Colon (tissue), 2 donors: ENCODE data around the gene TMEM43.
A peak's percentile ranks its signal among the peaks of the same experiment; 100 is the strongest.

Experiments used
- FAIRE-seq: peaks from 2 replicates; lab custom pipeline; 2012; peaks lifted over from hg19 to GRCh38; lab: Jason Lieb, UNC
- donor health status: control.
- donor health status: control.

The TMEM43 gene

DNA sequence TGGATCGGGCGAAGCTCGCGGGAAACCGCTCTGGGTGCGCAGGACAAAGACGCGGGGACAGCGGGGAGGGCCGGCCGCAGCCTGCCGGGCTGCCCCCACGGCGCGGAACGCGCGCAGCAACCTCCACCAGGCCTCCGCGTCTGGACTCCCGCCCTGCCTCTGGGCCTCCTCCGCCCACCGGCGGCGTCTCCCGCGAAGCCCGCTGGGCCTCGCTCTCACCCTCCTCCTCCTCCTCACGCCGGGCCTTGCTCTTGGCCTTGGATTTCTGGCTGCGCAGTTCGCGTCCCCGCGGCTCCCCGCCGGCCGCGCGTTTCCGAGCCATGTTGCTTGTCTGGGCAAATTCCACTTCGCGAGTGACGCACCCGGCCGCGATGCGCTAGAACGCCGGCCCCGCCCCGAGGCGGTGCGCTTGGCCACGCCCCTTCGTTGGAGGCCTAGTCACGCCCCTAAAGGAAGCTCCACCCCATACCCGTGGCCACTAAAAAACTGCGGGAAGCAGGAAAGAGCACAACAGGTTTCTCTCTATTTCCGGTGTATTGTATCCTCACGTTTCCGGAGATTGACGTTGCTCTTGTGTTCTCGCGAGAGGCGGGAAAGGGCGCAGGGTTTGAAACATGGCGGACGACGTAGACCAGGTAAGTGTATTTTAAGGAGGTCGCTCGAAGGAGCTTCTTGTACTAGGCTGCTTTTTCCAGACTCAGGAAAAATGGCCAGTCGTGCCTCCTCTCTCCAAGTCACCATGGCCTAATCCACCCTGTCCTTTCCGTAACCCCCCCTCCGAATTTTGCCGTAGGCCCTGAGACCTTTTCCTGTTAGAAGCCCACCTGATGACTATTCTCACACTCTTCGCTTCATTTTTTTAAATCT lies 53.6 kb downstream of the TMEM43 start, which contains the start of the genes LSM3 and XPC:
Gene LSM3 (plus strand): TSS at position 571 of the 867 bp plus-strand sequence. CDS start 44 bp downstream, at position 615.
Gene XPC (minus strand): TSS at position 355 of the 867 bp plus-strand sequence. CDS start 33 bp downstream, at position 322.
- peak; percentile 49 for FAIRE-seq

DNA sequence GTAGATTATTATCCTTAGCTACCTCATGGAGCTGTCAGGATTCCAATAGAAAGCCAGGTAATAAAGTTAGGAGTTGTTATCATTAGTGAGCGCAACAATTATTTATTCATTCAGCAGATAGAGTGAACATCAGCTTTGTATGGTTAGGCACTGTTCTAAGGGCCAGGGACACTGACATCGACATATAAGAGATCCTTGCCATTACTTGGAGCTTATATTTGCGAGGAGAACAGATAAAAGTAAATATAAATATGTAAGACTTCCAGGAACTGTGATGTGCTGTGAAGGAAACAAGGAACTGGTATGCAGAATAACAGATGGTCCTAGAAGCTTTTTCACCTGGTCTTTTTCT lies 54.2 kb downstream of the TMEM43 start:
- FAIRE-seq: no peak

DNA sequence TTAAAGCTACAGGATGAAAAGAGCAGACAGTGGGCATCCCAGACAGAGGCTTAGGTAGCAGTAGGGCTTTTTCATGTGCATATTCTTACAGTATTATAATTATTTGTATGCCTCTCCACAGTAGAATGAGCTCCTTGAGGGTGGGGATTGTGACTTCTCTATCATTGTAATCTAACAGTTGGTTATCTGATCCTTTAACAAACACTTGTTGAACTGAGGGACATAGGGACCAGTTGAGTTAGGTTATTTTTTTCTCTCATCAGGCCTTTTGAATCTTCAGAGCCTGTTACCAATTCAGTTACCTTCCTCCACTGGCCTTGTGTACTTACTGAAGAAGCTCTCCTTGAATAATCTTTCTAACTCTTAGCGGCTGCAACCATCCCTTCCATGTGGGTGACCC lies 54.9 kb downstream of the TMEM43 start:
- no peak for FAIRE-seq

DNA sequence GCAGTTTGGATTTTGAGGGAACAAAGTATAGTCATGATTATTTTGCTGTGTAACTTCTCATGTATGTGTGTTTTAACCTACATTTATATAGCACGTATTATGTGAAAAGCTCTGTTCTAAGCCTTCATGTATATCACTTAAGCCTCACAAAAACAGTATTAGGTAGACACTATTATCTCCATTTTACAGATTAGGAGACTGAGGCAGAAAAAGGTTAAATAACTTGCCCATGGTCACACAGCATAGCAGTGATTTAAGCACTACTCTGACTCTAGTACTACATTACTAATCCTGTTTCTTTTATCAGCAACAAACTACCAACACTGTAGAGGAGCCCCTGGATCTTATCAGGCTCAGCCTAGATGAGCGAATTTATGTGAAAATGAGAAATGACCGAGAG lies 56.4 kb downstream of the TMEM43 start:
- FAIRE-seq: no peak

DNA sequence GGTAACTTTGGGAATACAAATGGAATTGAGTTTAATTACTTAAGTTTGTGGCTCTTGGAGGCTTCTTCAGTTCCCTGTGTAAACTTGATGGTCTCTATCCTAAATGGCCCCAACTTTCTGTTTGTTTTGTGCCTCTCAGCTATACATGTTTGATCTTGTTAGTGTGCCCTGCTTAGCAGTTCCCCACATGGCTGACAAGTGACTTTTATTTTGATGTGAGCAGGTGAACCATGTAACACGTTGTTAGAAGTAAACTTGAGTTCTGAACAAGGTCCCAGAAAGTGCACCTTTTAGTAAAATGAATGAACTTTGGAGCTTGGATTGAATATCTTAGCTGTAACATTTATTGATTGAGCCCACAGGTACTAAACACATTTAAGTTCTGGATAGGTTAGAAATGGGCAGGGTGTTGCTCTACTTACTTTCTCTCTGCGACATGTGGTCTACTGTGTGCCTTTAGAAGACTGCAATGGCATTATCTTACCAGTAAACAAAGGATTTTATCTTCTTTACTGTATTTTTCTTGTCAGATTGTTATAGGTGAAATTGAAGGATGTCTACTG lies 58.2 kb downstream of the TMEM43 start:
- FAIRE-seq: no peak

DNA sequence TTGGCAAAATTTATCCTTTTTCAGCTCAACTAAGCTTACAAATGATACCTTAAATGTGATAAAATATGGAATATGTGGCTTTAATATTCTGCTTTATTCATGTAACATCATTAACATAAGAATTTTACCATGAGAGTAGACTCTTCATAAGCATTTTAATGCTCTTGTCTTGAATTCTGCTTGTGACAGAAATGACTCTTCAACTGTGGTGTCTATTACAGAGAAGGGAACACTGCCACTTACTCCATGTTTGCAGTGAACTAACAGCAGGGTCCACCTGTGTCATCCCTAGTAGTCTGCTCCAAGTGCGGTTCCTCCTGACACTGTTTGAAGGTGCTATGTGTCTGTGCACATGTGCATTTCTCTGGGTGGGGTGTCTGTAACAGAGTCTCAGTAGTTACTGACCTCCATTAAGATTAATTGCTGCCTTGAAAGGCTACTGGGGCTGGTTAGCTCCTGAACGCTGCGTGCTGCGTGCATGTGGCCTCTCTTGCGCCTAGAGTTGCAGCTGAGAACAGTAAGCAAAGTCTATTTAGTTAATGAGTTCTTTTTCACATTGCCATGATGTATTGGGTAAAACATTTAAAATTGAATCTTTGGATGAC lies 62.1 kb downstream of the TMEM43 start:
- FAIRE-seq: no peak

DNA sequence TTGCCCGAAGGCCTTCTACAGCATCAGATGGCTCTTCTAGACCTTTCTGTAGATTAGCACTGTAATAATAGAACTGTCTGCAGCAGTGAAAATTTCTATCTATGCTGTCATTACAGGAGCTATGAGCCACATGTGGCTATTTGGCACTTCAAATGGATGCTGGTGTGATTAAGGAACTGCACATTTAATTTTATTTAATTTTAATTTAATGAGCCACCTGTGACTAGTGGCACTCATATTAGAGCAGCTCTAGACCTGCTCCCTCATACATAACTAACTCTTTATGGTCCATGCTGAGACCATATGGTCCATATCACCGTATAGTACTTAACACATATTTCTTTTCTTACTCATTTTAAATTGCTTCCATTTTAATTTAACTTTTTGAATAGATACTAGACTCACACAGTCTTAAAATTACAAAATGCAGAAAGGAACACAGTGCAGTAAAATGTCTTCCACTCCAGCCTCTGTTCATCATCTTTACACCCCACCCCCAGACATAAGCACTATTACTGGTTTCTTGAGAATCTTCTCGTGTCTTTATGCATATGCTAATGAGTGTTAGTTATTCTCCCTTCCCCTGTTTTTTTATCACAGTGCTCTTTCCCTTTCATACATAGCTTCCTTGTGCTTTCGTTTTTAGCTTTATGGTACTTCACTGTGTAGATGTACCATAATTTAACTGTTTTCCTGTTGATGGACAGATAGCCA lies 63.3 kb downstream of the TMEM43 start:
- no peak for FAIRE-seq
